ENCODE data around the gene RTF2.

- no peak for TF ChIP-seq CTCF (conservative IDR thresholded peaks at IDR 0.05; ENCODE audit: low read depth, low read length)
- no peak for TF ChIP-seq EZH2 (IDR thresholded peaks at IDR 0.05; ENCODE audit: borderline replicate concordance, low read depth, low read length, poor library complexity, severe bottlenecking)
Measured at GRCh38 chr20:56520180-56520579, 51.8 kb downstream of the RTF2 start.
